ENCODE data around the gene CFAP65.
A peak's percentile ranks its signal among the peaks of the same experiment; 100 is the strongest.

The CFAP65 gene, protein sequence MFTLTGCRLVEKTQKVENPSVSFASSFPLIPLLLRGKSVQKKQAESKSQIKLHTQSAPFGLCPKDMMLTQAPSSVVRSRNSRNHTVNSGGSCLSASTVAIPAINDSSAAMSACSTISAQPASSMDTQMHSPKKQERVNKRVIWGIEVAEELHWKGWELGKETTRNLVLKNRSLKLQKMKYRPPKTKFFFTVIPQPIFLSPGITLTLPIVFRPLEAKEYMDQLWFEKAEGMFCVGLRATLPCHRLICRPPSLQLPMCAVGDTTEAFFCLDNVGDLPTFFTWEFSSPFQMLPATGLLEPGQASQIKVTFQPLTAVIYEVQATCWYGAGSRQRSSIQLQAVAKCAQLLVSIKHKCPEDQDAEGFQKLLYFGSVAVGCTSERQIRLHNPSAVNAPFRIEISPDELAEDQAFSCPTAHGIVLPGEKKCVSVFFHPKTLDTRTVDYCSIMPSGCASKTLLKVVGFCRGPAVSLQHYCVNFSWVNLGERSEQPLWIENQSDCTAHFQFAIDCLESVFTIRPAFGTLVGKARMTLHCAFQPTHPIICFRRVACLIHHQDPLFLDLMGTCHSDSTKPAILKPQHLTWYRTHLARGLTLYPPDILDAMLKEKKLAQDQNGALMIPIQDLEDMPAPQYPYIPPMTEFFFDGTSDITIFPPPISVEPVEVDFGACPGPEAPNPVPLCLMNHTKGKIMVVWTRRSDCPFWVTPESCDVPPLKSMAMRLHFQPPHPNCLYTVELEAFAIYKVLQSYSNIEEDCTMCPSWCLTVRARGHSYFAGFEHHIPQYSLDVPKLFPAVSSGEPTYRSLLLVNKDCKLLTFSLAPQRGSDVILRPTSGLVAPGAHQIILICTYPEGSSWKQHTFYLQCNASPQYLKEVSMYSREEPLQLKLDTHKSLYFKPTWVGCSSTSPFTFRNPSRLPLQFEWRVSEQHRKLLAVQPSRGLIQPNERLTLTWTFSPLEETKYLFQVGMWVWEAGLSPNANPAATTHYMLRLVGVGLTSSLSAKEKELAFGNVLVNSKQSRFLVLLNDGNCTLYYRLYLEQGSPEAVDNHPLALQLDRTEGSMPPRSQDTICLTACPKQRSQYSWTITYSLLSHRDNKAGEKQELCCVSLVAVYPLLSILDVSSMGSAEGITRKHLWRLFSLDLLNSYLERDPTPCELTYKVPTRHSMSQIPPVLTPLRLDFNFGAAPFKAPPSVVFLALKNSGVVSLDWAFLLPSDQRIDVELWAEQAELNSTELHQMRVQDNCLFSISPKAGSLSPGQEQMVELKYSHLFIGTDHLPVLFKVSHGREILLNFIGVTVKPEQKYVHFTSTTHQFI (N-terminal part only)

DNA sequence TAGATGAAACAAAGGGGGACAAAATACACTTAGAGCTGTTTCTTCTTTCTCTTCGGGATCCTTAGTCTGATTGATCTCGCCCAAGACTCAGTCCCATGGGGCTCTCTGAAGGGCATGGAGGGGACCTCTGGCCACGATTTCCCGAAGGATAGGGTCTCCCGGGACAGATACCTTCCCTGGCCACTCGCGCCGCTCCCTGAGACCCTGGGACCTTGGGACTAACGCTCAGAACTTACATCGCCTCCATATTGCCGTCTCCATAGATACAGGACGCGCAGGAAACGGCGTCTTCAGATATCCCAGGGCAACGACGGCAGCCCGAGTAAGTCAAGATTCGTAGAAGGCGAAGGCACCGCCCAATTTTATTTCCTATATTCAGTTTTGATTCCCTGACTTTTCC is at the start of gene CFAP65:
Gene CFAP65, minus strand, starts transcription at position 265 of the 400 bp plus-strand sequence. CDS start 2,468 bp downstream, outside the sequence.
- peak in 2 of 4 experiments; percentile 4 to 7 for DNase-seq

DNA sequence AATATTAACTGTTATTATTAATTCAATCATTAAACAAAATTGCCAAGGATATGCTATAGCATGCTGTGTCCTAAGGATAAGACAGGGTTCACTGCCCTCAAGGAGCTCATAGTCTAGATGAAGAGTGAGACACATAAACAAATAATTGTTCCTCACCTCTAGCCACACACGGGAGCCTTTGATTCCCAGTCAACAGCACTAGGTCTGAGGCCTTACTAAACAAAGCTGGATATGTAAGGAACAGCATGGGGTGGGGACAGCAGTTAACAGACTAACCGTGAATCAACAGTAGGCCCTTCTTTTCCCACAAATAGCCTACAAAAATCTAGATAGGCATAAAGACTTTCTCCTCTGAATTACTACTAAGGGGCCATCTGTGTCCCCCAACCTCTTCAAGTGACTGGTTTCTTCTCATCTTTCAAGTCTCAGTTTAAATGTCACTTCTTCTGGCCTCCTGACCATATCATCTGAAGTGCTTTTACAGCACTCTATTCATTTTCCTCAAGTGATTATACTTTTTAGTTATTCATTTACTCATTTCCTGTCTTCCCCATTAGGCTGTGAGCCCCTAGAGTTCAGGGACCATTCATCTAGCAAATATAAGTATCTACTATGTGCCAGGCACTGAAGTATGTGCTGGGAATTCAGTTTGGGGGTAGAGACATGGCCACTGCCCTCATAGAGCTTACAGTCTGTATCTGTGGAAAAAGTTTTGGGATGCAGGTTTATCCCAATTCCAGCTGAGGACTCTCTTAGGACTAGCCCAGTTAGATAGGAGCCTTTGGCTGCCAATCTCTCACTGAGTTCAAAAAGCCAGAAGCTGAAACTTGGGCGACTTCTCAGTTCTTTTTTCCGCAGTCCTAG is 49.4 kb upstream of the CFAP65 start:
- no peak for DNase-seq

DNA sequence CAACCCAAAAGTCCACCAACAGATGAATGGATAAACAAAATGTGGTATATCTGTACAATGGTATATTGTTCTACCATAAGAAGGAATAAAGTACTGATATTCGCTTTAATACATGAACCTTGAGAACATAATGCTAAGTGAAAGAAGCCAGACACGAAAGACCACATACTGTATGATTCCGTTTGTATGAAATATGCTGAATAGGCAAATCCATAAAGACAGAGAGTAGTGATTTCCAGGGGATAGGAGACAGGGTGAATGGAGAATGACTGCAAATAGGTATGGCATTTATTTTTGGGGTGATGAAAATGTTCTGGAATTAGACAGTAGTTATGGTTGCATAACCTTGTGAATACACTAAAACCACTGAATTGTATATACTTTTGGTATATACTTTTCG is 48.0 kb upstream of the CFAP65 start:
- DNase-seq, result no peak

DNA sequence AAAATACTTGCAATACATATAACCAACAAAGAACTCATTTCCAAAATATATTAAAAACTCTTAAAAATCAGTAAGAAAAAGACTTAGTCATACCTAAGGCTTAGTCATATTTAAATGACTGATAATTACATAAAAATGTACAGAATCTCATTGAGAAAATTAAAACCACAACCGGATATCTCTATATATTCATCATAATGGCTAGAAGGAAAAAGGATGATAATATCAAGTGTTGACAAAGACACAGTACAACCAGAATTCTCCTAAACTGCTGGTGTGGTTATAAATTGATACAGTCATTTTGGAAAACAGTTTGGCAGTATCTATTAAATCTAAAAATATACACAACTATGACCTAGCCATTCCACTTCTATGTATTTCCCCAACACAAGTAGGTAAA is 46.5 kb upstream of the CFAP65 start:
- DNase-seq, result no peak

DNA sequence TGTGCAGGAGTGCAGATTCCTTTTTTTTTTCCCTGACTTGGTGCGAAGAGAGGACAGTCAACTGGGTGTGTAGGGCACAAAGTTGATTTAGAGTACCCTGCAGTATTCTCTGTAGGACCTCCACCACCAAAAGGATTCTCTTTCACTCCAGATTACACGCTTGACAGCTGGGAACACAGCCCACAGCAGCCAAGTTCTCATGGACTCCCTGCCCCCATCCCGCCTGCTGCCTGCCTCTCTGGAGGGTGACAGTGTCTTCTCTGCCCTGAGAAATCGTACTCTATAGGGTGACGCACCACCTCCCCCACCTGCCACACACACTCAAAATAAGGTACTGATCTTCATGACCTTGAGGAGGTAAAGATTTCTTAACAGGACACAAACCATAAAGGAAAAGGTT is 46.0 kb upstream of the CFAP65 start:
- no peak for DNase-seq

DNA sequence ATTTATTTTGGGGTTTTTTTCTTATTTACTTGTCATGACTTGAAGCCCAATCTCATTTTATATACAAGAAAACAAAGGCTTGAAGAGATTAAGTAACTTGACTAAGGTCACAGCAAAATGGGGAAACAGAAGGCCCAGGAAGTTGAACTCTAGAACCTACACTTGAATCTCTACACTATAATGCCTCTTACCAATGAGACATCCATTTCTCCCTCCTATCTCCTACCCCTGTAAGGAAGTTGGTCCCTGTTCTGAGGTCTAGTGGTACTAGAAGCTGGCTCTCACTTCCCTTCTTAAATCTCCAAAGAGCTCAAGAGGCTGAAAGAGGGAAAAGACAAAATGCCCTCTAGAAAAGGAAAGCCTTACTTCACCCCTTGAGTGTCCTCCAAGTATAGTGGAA is 44.9 kb upstream of the CFAP65 start:
- DNase-seq, result no peak

DNA sequence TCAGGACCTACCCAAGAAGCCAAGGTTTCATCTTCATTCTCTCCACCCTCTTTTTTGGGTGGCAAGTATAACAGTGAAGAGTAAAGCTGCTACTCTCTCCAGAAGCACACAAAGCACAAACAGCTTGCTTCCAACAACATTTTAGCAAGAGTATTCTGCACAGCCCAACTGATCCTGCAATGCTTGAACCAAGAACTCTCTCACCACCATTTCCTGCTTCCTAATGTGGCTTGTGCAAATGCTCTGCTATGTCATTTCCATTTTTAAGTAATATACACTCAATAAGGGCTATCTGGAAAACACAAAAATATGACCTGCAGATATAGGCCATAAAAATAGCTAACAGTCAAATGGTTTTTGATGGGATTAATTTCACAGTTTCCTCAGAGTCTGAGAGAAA is 43.5 kb upstream of the CFAP65 start:
- no peak for DNase-seq

DNA sequence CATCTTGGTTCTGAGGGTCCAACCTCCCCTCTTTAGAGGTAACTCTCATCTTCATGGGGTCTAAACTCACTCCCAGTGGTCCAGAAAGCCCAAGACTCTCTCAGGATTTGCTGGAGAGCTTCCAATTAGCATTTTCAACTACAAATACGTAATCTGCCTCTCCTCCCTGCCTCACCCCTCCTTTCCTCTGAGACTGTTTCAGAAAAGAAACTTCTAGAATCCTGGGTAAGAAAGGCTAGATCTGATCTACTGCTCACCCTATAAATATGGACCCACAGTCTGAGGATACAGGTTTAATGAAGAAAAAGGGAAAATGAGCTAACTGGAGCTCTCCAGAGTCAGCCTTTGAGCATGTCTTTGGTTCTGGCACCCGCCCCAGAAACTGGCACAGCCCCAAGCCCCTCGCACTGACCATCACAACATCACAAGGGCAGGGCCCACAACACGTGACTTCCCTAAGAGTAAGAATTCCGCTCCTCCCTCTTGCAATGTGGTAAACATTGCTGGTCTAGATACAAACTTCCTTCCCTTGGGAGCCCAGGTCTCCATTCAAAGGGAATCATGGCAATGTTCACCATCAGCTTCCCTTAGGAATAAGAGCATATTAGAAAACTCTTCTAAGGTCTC is 41.1 kb upstream of the CFAP65 start:
- DNase-seq, result no peak

DNA sequence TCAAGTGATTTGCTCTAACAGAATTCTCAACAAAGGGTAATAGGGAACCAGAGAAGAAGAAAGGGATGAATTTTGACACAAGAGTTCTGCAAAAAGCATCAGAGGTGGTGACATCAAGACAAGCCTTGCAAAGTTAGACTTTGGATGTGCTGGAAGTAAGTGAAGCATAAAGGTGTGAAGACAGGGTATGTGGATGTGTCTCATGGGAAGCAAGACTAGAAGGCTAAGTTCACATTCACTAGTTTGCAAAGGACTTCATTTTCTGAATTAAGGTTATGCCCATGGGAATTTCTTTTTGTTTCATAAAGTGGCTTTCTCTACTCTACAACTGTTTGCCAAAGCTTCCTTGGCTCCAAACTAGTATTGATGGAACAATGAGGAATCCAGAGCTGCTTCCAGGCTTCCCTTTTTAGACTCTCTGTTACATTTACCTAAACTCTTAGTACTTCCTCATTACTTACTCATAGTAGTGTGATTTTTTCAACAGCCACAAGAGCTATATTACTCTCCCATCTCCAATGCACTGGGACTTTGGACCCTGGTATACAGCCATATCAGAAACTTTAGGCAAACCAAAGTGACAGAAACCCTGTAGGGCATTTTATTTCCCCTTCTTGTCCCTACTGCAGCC is 40.5 kb upstream of the CFAP65 start:
- DNase-seq, result no peak

DNA sequence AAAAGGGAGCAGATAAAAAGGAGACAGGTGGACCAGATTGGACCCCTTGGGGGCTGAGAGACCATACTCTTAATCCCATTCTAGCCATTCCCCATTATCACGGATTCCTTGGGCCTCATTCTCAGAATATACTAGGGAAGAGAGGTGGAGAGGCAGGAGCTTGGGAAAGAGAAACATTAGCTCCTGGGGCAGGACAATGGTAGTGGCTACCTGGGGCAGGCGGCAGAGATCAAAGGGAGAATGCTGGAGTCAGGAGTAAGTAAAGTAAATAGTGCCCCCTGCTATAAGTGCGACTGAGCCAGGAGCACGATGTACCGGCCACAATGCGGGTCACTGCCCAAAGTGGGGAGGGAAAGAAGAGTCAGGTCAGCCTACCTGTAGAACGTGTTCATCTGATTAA is 39.8 kb upstream of the CFAP65 start:
- no peak for DNase-seq

DNA sequence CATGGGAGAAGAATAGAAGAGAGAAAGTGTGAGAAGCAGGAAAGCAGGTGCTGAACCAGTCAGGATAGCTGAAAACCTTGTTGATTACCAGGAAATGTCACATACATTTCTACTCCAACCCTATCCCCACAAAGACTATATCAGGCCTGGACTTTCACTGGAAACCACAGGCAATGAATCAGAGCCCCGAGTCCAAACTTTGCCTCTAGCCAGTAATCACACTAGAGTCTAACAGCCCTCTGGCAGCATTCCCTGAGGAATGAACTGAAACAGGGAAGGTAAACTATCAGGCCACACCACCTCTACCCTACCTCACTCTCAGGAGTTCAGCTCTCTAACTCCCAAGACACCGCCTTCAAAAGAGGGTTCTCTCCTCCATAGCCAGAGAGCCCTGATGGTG is 38.1 kb upstream of the CFAP65 start:
- DNase-seq, result no peak

DNA sequence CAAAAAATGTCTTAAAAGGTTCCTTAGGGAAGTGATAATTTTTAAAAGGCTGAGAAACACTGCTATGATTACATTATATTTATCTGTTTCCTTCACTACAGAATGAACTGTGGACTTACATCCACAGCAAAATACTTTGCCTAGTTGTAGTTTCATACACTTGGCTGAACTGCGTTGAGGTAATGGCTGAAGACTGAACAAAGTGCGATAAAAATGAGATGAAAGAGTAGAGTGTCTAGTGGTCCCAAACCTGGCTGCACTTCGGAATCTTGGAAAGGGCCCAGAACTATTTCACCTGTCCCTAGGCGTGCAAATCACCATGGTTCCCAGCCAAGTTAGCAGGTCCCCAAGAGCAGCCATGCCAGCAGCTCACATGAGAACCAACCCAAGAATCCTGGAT is 37.6 kb upstream of the CFAP65 start:
- DNase-seq, result no peak

DNA sequence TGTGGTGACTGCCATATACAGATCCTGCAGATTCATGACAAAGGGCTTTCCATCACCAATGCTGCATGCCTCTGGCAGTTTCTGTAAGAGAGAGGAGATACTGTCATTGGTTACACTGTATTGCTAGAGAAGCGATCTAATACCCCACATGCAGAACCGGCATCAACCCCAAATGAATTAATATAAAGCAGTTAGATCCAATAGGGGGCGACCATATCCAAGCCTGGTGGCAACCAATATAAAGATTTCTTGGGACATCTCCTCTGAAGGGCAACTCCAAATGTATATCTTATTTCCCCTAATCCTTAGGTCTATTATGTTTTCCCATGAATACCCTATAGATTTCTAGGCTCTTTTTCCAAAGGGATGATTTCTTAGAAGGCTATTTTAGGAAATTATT is 36.8 kb upstream of the CFAP65 start:
- no peak for DNase-seq

DNA sequence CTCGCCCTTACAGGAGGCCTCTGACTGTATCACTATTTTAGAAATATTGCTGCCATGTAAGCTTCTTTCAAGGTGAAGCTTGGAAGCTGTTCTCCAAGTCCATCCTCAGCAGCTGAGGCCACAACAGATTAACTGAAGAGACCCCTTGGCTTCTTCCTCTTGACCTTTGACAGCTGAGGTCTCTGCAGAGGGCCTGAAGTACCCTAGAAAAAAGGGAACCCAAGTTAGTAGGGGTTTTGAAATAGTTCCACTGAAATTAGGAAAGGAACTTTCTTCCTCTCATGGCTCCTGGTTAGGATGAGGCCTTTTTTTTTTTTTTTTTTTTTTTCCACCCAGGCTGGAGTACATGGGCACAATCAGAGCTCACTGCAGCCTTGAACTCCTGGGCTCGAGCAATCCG is 34.9 kb upstream of the CFAP65 start:
- DNase-seq, result no peak

DNA sequence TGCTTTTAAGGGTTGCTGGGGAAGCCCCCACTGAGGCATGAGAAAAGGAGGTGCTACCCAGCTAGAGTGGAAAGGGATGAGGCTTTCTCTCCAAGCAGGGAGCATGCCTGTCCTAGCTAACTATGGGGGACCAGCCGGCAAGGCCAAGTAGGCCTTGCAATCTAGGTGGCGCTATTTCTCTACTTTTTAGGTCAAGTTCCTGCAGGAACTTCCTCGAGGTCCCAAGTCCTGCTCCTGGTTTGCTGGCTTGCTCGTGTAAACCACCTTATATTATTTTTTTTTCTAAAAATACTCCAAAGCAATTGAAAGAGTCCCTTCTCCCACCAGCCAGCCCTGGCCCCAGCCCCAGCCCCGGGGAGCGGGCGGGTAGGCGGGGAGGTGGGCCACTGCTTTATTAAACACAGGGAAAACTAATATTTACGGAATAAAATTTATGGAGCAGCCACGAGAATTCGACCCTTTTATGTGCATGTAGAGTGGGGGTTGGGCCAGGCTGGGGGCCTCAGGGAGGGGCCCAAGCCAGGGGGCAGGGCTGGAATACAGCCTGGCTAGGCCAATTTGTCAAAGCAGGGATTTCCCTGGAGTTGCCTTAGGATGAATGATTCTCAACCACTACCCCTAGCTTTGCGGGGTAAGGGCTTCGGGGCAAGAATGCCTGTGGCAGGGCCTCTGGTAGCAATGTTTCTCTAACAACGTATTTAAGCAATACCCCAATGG is 32.3 kb upstream of the CFAP65 start:
- DNase-seq, result no peak

DNA sequence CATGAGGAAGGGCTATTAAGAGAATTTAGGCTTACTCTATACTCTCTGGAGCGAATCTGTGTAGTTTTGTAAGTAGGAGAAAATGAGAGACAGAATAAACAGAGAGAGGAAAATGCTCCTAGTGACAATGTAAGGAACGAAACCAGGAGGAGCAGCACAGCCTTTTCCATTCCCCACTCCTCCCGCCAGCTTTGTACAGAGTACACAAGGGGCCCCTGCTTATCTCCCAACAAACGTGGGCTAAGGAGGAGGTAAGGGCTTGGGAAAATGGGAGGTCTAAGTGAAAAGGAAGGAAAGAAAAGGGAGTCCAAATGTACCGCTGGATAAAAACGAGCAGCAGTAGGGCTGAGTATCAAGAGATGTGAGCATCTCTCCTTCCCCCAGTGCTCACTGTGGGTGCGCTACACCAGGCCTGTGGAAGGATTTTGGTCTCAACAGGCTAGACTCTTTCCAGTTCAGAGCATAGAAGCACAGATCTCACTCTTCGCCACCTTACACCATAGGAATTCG is 31.5 kb upstream of the CFAP65 start:
- DNase-seq, result no peak

DNA sequence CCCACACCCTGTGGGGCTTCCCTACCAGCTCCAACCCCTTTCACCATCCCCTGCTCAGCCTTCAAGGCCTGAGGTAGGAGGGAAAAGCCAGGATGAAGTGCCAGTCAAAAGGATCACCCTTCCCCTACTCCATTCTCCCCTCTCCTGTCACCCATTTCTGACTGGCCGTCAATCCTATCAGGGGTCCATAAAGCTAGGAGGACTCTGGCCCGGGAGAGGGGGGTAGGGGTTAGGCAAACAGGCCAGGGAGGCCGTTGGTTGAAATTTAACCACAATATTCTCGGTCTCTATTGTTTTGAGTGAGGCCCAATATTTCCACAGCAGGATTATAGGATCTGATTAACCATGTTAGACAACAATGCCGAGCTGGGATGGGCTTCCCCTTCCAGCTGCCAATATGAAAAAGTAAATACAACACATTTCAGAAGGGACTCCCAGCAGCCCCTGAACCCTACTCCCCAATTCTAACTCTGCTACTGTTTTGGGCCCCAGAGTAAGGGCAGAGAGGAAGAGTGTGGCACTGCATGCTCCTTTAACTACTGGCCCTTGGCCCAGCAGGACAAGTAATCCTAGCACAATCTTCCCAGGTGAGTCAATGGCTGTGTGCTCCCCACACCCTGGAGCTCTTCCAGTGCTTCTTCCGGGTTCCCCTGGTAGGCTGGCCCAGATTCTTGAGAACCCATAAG is 30.0 kb upstream of the CFAP65 start:
- DNase-seq, result no peak

DNA sequence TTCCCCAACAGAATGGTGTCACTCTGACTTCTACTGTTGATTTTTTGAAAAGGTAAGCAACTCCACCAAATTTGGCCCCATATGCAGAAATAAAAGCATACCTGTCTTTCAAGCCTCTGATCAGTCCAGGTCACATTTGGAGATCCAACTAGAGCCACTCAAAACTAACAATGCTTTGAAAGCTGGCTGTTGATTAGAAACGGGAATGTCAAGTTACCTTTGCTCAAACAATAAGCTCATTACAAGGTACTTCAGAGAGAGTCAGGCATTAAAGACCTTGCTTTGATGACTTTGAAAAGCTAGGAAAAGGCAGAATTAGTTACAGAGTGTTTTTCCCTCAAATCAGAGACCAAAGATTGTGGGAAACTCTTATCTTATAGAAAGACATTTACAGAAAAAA is 24.2 kb upstream of the CFAP65 start:
- DNase-seq, result no peak

DNA sequence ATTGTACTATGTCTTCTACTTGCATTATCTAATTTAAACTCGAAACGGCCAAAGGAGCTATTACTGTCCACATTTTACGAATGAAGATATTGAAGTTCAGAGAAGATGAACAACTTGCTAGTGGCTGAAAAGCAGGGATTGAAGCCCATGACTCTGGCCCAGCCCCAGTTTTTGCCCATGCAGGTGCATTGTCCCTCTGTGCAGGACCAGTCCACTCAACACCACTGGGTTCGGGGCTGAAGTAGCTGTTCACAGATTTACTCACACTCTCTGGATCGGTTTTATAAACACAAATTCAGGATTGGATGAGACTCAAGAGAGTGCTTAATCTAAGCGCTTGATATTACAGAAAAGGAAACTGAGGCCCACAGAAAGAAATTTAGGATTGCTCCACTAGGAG is 20.8 kb upstream of the CFAP65 start:
- no peak for DNase-seq

Measured in activated naive CD4-positive, alpha-beta T cell (primary cell).